HUES64 (cell line): ENCODE results near the gene KCNG3. TPM values are rescaled to one million over a fixed set of nuclear protein-coding genes. Genes with fewer than 3 reads are reported as not detected.

ENCODE experiments used
- H3K27ac ChIP-seq: 2 replicates; pipeline ENCODE4 v1.7.0; 2013; ENCODE audit warnings: low read depth, low read length, inconsistent platforms
- H3K27me3 ChIP-seq: 2 replicates; pipeline ENCODE4 v1.6.1; 2013; ENCODE audit warnings: mild to moderate bottlenecking, low read length; ENCODE audit not compliant: insufficient read depth
- H3K36me3 ChIP-seq: 2 replicates; pipeline ENCODE4 v1.6.1; 2013; ENCODE audit warnings: mild to moderate bottlenecking, low read length; ENCODE audit not compliant: insufficient read depth
- H3K4me1 ChIP-seq: 2 replicates; pipeline ENCODE4 v1.6.1; 2013; ENCODE audit warnings: mild to moderate bottlenecking, low read length, moderate library complexity; ENCODE audit not compliant: insufficient read depth
- H3K4me3 ChIP-seq: 2 replicates; pipeline ENCODE4 v1.5.1; 2013; ENCODE audit warnings: mild to moderate bottlenecking, low read length, moderate library complexity
- H3K9ac ChIP-seq: 2 replicates; pipeline ENCODE4 v1.6.1; 2013; ENCODE audit warnings: mild to moderate bottlenecking, low read depth, low read length
- H3K9me3 ChIP-seq: 2 replicates; pipeline ENCODE4 v1.6.1; 2013; ENCODE audit warnings: low read depth, low read length; ENCODE audit not compliant: insufficient read depth
- WGBS: fragments of 150-250, 120-280 bp; methylation state at CpG from one replicate; pipeline ENCODE4 v1.1.7; 2013; ENCODE audit warnings: missing lambda C conversion rate; 5-methylcytosine and 5-hydroxymethylcytosine counted together
- polyA plus RNA-seq, 2 experiments: library from polyadenylated mRNA; stranded (reverse); fragments of 50-300 nt; gene quantifications; one replicate each; pipeline ENCODE4 v1.2.3, GENCODE V29; 2013

KCNG3 gene
- polyA plus RNA-seq (2013, experiment 1 of 2): 2.7 TPM
- polyA plus RNA-seq (2013, experiment 2 of 2): 2.2 TPM

- peak within 1 kb of the TSS; percentile 79 for H3K9ac ChIP-seq
- H3K27ac ChIP-seq: peak within 1 kb of the TSS; percentile 79; the same call in 1 of the 2 replicates
- H3K4me1 ChIP-seq: peaks cover 33% of the 10 kb centered on the region
- H3K27me3 ChIP-seq: peaks cover 30% of the 10 kb centered on the region
- H3K4me3 ChIP-seq: peak within 1 kb of the TSS; percentile 71
- H3K9me3 ChIP-seq: no peaks in the 10 kb centered on the region
- WGBS: under 1% methylated on average over 123 of the region's 123 CpGs
- no peaks in the 10 kb centered on the region; the same call in 1 of the 2 replicates for H3K36me3 ChIP-seq
These were observed at the start of gene KCNG3 for GRCh38 chr2:42493468-42494354. KCNG3 (minus strand) TSS chr2:42493982; CDS start chr2:42493501, 481 bp downstream.

GRCh38 chr2:42542871-42543270, 49.1 kb upstream of the KCNG3 start:
- H3K27me3 ChIP-seq: no peaks in the 10 kb centered on the region
- H3K4me1 ChIP-seq: peaks cover 34% of the 10 kb centered on the region
- no peak overlapping the region for H3K4me3 ChIP-seq
- H3K9me3 ChIP-seq: no peaks in the 10 kb centered on the region
- no peaks in the 10 kb centered on the region for H3K36me3 ChIP-seq
- H3K27ac ChIP-seq: no peak overlapping the region
- no peak overlapping the region for H3K9ac ChIP-seq
- 80% methylated on average over 4 of the region's 4 CpGs for WGBS

- H3K27me3 ChIP-seq: no peaks in the 10 kb centered on the region
- H3K9me3 ChIP-seq: no peaks in the 10 kb centered on the region
- H3K4me3 ChIP-seq: no peak overlapping the region
- peaks cover 5% of the 10 kb centered on the region; the same call in 1 of the 2 replicates for H3K4me1 ChIP-seq
- H3K36me3 ChIP-seq: no peaks in the 10 kb centered on the region
- no peak overlapping the region for H3K27ac ChIP-seq
- 100% methylated on average over 1 of the region's 3 CpGs for WGBS
- no peak overlapping the region for H3K9ac ChIP-seq
These were observed 43.7 kb upstream of the KCNG3 start for GRCh38 chr2:42537493-42537892.

- no peak overlapping the region for H3K4me3 ChIP-seq
- H3K9me3 ChIP-seq: no peaks in the 10 kb centered on the region
- no peak overlapping the region for H3K9ac ChIP-seq
- H3K36me3 ChIP-seq: no peaks in the 10 kb centered on the region
- WGBS: 94% methylated on average over 4 of the region's 4 CpGs
- no peaks in the 10 kb centered on the region for H3K27me3 ChIP-seq
- H3K4me1 ChIP-seq: peaks cover 10% of the 10 kb centered on the region; the same call in 1 of the 2 replicates
- no peak overlapping the region for H3K27ac ChIP-seq
These were observed 38.6 kb upstream of the KCNG3 start for GRCh38 chr2:42532397-42532796.

GRCh38 chr2:42523341-42523740, 29.6 kb upstream of the KCNG3 start:
- H3K27me3 ChIP-seq: no peaks in the 10 kb centered on the region
- H3K4me3 ChIP-seq: no peak overlapping the region
- H3K9ac ChIP-seq: no peak overlapping the region
- H3K36me3 ChIP-seq: no peaks in the 10 kb centered on the region
- WGBS: 72% methylated on average over 12 of the region's 13 CpGs
- H3K4me1 ChIP-seq: peaks cover 14% of the 10 kb centered on the region; the same call in 1 of the 2 replicates
- H3K27ac ChIP-seq: no peak overlapping the region
- H3K9me3 ChIP-seq: no peaks in the 10 kb centered on the region

- no peak overlapping the region for H3K9ac ChIP-seq
- peaks cover 14% of the 10 kb centered on the region; the same call in 1 of the 2 replicates for H3K4me1 ChIP-seq
- WGBS: 53% methylated on average over 2 of the region's 2 CpGs
- H3K9me3 ChIP-seq: no peaks in the 10 kb centered on the region
- H3K27ac ChIP-seq: no peak overlapping the region
- H3K27me3 ChIP-seq: no peaks in the 10 kb centered on the region
- H3K36me3 ChIP-seq: no peaks in the 10 kb centered on the region
- no peak overlapping the region for H3K4me3 ChIP-seq
These were observed 28.3 kb upstream of the KCNG3 start for GRCh38 chr2:42522035-42522434.

- no peaks in the 10 kb centered on the region for H3K36me3 ChIP-seq
- no peaks in the 10 kb centered on the region for H3K9me3 ChIP-seq
- H3K4me3 ChIP-seq: no peak overlapping the region
- WGBS: 95% methylated on average over 8 of the region's 8 CpGs
- peaks cover 14% of the 10 kb centered on the region; the same call in 1 of the 2 replicates for H3K4me1 ChIP-seq
- no peaks in the 10 kb centered on the region for H3K27me3 ChIP-seq
- H3K27ac ChIP-seq: no peak overlapping the region
- H3K9ac ChIP-seq: no peak overlapping the region
These were observed 25.8 kb upstream of the KCNG3 start for GRCh38 chr2:42519624-42520023.

- Histone ChIP-seq H3K27me3 (no peaks in the 10 kb centered on the region), H3K4me3 (no peak overlapping the region), H3K9me3 (no peaks in the 10 kb centered on the region), H3K4me1 (peaks cover 3% of the 10 kb centered on the region; the same call in 1 of the 2 replicates), H3K27ac (no peak overlapping the region), H3K36me3 (no peaks in the 10 kb centered on the region), H3K9ac (no peak overlapping the region)
- WGBS: 95% methylated on average over 4 of the region's 4 CpGs
These were observed 22.7 kb upstream of the KCNG3 start for GRCh38 chr2:42516418-42516901.

- Histone ChIP-seq H3K4me1 (peaks cover 12% of the 10 kb centered on the region), H3K4me3 (no peak overlapping the region), H3K9me3 (no peaks in the 10 kb centered on the region), H3K36me3 (no peaks in the 10 kb centered on the region), H3K27me3 (no peaks in the 10 kb centered on the region), H3K27ac (no peak overlapping the region), H3K9ac (no peak overlapping the region)
- WGBS: 62% methylated on average over 5 of the region's 5 CpGs
These were observed 19.6 kb upstream of the KCNG3 start for GRCh38 chr2:42513252-42513918.

GRCh38 chr2:42510608-42511243, 16.9 kb upstream of the KCNG3 start:
- Histone ChIP-seq H3K9ac (no peak overlapping the region), H3K9me3 (no peaks in the 10 kb centered on the region), H3K4me3 (no peak overlapping the region), H3K27me3 (no peaks in the 10 kb centered on the region), H3K4me1 (peaks cover 12% of the 10 kb centered on the region), H3K27ac (no peak overlapping the region), H3K36me3 (no peaks in the 10 kb centered on the region)
- 33% methylated on average over 2 of the region's 2 CpGs for WGBS
